GM21423 (cell line): Measurements from ENCODE around the gene TMEM209.
"Not testable (repeated sequence)": the region's sequence is repeated elsewhere in the genome, so short reads cannot be mapped to it uniquely, and the experiment has no call there.

Source experiments
- ATAC-seq: cut with Tn5 transposase; IDR thresholded peaks from one replicate; pipeline ENCODE4 v1.9.1; 2021; ENCODE audit warnings: mild to moderate bottlenecking, moderate library complexity; ENCODE audit not compliant: unreplicated experiment

Gene TMEM209

GRCh38 chr7:130174237-130174959 lies 30.8 kb downstream of the TMEM209 start:
- no peak for ATAC-seq

DNA sequence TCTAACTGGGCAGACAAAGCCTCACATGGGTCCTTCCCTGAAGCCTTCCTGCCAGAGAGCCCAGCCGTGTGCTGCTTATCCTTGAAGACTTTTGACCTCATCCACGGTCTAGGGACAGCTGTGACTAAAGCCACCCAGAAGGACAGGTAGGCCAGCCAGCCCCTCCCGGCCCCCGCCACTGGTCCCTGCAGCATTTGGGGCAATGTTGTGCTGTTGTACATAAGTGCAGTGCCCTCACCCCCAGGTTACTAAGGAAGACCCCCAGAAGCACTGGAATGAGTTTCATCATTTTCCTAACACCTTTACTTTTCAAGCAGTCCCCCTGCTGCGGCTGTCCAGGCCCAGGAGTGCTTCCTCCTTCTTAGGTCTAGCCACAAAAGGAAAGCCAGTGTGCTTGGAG lies 43.0 kb downstream of the TMEM209 start:
- no peak for ATAC-seq

DNA sequence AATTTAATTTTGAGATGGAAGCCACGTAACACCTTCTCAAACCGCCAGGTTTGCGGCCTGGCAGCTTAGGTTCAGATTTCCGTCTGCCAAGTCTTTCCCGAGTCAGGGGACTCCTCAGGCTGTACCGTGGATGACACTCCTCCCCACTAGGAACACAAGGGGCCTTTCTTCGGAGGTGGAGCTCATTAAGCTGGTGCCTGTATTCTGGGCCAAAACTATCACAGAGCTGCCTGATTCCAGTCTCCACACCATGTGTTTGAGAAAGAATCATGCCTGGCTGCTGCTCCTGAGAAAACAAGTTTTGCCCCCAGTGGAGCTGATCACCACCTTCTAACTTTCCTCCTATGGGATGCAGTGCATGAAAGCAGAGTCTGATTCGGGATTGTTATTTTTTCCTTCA lies 44.8 kb downstream of the TMEM209 start:
- no peak for ATAC-seq

- ATAC-seq: no peak
Measured at GRCh38 chr7:130160023-130160422, 45.2 kb downstream of the TMEM209 start.

GRCh38 chr7:130157700-130158099 lies 47.5 kb downstream of the TMEM209 start:
- ATAC-seq: no peak

DNA sequence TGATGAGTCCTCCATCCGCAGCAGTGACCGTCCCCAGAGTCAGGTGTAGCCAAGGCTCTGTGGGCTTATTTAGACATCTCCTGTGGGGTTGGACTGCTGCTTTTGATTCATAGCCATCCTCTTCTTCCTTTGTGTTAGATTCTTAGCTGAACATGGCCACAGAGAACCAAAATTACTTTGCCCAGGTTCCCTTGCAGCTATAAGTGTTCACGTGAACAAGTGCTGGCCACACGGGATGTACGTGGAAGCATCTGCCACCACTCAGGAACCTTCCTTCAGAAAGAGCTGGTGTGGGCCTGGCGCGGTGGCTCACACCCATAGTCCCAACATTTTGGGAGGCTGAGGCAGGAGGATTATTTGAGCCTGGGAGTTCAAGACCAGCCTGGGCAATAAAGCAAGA lies 49.1 kb downstream of the TMEM209 start:
- ATAC-seq: no peak

DNA sequence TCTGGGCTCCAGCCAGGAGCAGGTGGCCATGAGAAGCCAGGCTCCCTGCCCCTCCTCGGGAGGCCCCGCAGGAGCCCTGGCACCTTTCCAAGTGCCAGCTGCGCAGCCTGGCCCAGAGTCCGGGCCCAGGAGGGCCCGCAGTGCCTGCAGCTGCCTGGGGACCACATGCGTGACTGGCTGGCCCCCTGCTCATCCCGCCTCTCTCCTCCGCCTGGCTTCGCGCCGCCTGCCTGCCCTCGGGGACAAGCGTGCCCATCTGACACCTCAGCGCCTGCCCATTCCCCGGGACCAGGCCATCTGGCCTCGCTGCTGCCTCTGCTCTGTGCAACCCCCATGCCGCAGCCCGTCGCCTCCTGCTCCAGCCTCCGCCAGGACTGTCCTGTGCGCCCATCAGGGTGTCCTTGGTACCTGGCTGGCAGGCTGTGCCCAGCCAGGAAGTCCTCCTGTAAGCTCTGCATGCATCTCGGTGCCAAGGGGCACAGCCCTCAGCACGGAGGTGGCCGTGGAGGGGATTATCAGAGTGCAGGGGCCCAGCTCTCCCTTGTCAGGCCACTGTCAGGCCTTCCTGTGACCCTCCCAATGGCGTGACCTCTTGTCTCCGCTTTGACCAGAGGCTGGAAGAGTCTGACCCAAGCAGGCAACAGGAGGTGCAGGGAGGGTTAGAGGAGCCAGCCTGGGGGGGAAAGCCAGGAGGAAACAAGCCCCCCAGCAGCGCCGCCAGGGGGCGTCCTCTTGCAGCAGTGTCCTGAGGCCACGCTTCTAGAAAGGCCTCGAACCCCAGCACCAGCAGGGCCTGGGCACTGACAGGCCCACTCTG lies 50.5 kb downstream of the TMEM209 start:
- no peak for ATAC-seq

GRCh38 chr7:130154131-130154500 lies 51.1 kb downstream of the TMEM209 start:
- no peak for ATAC-seq

- ATAC-seq: no peak
Measured at GRCh38 chr7:130153211-130153908, 51.8 kb downstream of the TMEM209 start.

GRCh38 chr7:130152493-130153210 lies 52.6 kb downstream of the TMEM209 start:
- ATAC-seq: no peak

GRCh38 chr7:130151591-130152492 lies 53.4 kb downstream of the TMEM209 start:
- ATAC-seq: no peak

GRCh38 chr7:130150587-130150986 lies 54.6 kb downstream of the TMEM209 start:
- ATAC-seq: no peak

- ATAC-seq: peak; percentile 39
Measured at GRCh38 chr7:130149281-130150139, 55.7 kb downstream of the TMEM209 start.

DNA sequence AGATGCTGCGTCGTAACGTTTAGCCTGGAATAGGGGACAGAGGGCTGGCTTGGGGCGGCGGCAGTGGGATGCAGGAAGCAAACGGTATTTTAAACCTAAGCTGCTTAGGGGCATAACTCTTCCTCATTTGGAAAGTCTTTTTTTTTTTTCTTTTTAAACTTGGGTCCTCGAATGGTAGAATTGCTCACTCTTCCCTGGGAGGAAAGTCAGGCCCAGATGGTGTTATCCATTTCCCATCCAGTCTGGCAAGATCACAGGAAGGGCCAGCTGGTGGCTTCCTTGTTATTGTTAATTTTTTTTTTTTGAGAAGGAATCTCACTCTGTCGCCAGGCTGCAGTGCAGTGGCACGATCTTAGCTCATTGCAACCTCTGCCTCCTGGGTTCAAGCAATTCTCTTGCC lies 56.6 kb downstream of the TMEM209 start:
- no peak for ATAC-seq

GRCh38 chr7:130147710-130148325 lies 57.4 kb downstream of the TMEM209 start:
- ATAC-seq: no peak

DNA sequence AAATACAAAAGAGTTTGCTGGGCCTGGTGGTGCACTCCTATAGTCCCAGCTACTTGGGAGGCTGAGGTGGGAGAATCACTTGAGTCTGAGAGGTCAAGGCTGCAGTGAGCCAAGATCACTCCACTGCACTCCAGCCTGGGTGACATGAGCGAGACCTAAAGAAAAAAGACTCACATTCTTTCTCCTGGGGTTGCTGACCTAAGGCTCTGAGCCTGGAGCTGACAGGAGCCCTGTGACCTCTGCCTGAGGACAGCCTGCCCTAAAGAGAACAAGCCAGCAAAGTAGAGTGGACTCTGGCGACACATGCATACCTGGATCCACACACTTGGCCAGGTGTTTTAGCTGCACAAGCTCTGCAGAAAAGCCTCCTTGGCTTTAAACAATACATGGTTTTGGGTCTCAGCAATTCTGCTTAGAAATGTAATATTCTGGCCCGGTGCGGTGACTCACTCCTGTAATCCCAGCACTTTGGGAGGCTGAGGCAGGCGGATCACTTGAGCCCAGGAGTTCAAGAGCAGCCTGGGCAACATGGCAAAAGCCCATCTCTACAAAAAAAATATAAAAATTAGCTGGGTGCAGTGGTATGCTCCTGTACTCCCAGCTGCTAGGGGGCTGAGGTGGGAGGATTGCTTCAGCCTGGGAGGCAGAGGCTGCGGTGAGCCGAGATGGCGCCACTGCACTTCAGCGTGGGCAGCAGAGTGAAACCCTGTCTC lies 58.4 kb downstream of the TMEM209 start:
- ATAC-seq: no peak

GRCh38 chr7:130146142-130146541 lies 59.1 kb downstream of the TMEM209 start:
- not testable (repeated sequence) for ATAC-seq
